Ishikawa (cell line): Measurements from ENCODE around the gene M1AP.

Experiments used
- CEBPB ChIP-seq: IDR thresholded peaks from 2 replicates; pipeline ENCODE4 v1.6.1; 2012
- CREB1 ChIP-seq: IDR thresholded peaks from 2 replicates; pipeline ENCODE4 v1.6.1; 2012; ENCODE audit warnings: low read depth
- EGR1 ChIP-seq: IDR thresholded peaks from 2 replicates; pipeline ENCODE4 v1.6.1; 2012
- EP300 ChIP-seq: IDR thresholded peaks from 2 replicates; pipeline ENCODE4 v1.6.1; 2012; ENCODE audit warnings: borderline replicate concordance
- FOXM1 ChIP-seq: IDR thresholded peaks from 2 replicates; pipeline ENCODE4 v1.6.1; 2012; ENCODE audit warnings: low read depth, borderline replicate concordance
- NFIC ChIP-seq: IDR thresholded peaks from 2 replicates; pipeline ENCODE4 v1.6.1; 2012
- RAD21 ChIP-seq: IDR thresholded peaks from 2 replicates; pipeline ENCODE4 v1.6.1; 2012; ENCODE audit warnings: low read depth
- TAF1 ChIP-seq: IDR thresholded peaks from 2 replicates; pipeline ENCODE4 v1.6.1; 2012; ENCODE audit warnings: low read depth, mild to moderate bottlenecking
- TCF12 ChIP-seq: IDR thresholded peaks from 2 replicates; pipeline ENCODE4 v1.6.1; 2012; ENCODE audit warnings: low read depth
- TEAD4 ChIP-seq: IDR thresholded peaks from 2 replicates; pipeline ENCODE4 v1.6.1; 2012
- YY1 ChIP-seq: IDR thresholded peaks from 2 replicates; pipeline ENCODE4 v1.6.1; 2012; ENCODE audit warnings: low read depth
- ZBTB7A ChIP-seq: IDR thresholded peaks from 2 replicates; pipeline ENCODE4 v1.6.1; 2012; ENCODE audit warnings: low read depth
- TF ChIP-seq, protein P1 (sequence below): IDR thresholded peaks from 2 replicates; pipeline ENCODE4 v1.6.1; 2012
- TF ChIP-seq, protein P2 (sequence below): IDR thresholded peaks from 2 replicates; pipeline ENCODE4 v1.6.1; 2012; ENCODE audit warnings: low read depth, mild to moderate bottlenecking
- TF ChIP-seq, protein P3 (sequence below): IDR thresholded peaks from 2 replicates; pipeline ENCODE4 v1.6.1; 2012

The M1AP gene

DNA sequence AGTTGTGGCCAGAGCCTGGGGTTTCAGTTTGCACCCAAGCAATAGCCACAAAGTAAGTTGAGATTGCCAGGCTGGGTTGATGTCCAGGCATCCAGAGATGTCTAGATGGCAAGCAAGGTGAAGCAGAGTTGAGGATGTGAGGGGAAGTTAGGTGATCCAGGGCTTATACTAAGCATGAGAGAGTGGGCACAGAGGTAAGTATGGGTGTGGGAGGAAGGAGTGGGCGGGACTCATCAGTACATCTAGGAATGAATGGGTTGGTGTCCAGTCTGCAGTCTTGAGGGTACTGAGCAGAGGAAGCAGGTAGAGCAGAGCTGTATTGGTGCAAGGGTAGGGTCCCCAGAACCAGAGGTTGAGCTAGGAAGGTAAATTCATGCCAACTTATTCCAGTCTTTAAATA lies 7.4 kb upstream of the M1AP start:
- no peak for TF ChIP-seq ZBTB7A
- no peak for TF ChIP-seq TCF12
- TF ChIP-seq EP300: no peak
- TF ChIP-seq TAF1: no peak
- no peak for TF ChIP-seq RAD21
- TF ChIP-seq YY1: no peak
- no peak for TF ChIP-seq NFIC
- TF ChIP-seq FOXM1: no peak
- TF ChIP-seq TEAD4: no peak

DNA sequence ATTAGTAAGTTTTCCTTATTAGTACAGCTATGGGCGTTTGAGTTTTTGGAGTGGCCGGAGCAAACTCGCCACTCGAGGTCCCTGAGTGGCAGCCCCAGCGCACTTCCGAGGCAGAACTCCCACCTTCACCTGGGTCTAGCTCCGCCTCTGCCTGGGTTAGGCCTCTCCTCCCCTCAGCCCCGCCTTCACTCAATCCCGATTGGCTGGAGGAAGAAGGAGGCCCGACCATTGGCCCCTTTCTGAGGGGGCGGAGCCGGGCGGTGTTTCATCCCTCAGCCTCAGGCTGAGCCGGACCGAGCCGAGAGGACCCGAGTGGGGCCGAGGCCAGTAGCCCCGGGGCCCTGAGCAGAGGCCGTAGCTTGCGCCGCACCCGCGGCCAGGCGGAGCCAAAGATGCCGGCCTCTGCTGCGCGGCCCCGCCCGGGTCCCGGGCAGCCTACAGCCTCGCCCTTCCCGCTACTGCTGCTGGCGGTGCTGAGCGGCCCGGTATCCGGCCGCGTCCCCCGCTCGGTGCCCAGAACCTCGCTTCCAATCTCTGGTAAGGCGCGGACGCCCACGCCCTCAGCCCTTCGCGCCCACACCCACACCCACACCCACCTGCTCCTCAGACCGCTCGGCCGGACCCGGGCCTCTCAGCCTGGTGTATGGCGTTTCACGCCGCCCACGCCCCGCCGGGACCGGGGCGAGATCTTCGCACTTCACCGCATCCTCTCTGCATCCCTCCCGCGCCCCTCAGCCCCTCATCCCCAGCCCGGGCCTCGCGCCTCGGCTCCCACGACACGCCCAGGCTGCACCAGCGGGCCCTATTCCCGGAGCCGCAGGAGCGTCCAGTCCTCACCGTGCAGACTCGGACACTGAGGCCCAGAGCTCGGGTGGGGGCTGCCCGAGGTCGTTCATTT lies 6.1 kb upstream of the M1AP start, which contains the start of gene SEMA4F:
Gene SEMA4F, plus strand, starts transcription at position 263 of the 898 bp plus-strand sequence. Its CDS starts 130 bp downstream, at position 393.
- TF ChIP-seq, protein P1, sequence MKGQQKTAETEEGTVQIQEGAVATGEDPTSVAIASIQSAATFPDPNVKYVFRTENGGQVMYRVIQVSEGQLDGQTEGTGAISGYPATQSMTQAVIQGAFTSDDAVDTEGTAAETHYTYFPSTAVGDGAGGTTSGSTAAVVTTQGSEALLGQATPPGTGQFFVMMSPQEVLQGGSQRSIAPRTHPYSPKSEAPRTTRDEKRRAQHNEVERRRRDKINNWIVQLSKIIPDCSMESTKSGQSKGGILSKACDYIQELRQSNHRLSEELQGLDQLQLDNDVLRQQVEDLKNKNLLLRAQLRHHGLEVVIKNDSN: no peak
- TF ChIP-seq TCF12 (no peak), TAF1 (peak; percentile 62), EGR1 (peak; percentile 90), TEAD4 (no peak), NFIC (no peak), RAD21 (no peak), FOXM1 (no peak), CEBPB (no peak), EP300 (no peak), ZBTB7A (no peak; the same call in 1 of the 2 replicates), YY1 (peak; percentile 57; the same call in 1 of the 2 replicates), CREB1 (no peak)
- TF ChIP-seq, protein P2, sequence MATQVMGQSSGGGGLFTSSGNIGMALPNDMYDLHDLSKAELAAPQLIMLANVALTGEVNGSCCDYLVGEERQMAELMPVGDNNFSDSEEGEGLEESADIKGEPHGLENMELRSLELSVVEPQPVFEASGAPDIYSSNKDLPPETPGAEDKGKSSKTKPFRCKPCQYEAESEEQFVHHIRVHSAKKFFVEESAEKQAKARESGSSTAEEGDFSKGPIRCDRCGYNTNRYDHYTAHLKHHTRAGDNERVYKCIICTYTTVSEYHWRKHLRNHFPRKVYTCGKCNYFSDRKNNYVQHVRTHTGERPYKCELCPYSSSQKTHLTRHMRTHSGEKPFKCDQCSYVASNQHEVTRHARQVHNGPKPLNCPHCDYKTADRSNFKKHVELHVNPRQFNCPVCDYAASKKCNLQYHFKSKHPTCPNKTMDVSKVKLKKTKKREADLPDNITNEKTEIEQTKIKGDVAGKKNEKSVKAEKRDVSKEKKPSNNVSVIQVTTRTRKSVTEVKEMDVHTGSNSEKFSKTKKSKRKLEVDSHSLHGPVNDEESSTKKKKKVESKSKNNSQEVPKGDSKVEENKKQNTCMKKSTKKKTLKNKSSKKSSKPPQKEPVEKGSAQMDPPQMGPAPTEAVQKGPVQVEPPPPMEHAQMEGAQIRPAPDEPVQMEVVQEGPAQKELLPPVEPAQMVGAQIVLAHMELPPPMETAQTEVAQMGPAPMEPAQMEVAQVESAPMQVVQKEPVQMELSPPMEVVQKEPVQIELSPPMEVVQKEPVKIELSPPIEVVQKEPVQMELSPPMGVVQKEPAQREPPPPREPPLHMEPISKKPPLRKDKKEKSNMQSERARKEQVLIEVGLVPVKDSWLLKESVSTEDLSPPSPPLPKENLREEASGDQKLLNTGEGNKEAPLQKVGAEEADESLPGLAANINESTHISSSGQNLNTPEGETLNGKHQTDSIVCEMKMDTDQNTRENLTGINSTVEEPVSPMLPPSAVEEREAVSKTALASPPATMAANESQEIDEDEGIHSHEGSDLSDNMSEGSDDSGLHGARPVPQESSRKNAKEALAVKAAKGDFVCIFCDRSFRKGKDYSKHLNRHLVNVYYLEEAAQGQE: no peak
- TF ChIP-seq, protein P3, sequence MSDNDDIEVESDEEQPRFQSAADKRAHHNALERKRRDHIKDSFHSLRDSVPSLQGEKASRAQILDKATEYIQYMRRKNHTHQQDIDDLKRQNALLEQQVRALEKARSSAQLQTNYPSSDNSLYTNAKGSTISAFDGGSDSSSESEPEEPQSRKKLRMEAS: peak; percentile 82

GRCh38 chr2:74653589-74653984 lies 5.5 kb upstream of the M1AP start:
- TF ChIP-seq EGR1: no peak
- TF ChIP-seq TEAD4: 0 out of 2 replicates have a peak, but pooled peaks have one; percentile 5

- TF ChIP-seq FOXM1: no peak
- no peak for TF ChIP-seq TEAD4
Observed at GRCh38 chr2:74646834-74647482, 1.2 kb downstream of the M1AP start.

- TF ChIP-seq, protein P2: no peak
- TF ChIP-seq YY1 (no peak), EP300 (no peak), TCF12 (no peak), NFIC (no peak), ZBTB7A (no peak)
- TF ChIP-seq, protein P1: no peak
Observed at GRCh38 chr2:74646201-74646600, 1.9 kb downstream of the M1AP start.

DNA sequence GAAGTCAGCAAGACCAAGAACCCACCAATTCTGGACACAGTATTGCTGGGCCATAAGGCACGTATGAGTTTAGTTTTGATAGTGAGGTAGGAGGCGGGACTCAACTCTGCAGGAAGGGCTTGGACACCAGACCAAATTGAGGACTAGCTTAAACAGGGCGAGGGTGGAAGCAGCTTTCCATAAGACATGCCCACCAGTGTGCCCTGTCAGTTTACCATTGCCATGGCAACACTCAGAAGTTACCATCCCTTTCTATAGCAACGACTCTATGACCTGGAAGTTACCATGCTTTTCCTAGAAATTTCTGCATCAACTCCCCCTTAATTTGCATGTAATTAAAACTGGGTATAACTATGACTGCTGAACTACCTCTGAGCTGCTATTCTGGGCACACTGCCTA lies 2.8 kb downstream of the M1AP start:
- TF ChIP-seq TCF12: no peak
- no peak for TF ChIP-seq CREB1
- TF ChIP-seq TAF1: no peak
- no peak for TF ChIP-seq FOXM1
- no peak for TF ChIP-seq RAD21
- no peak for TF ChIP-seq YY1
- TF ChIP-seq TEAD4: no peak
- TF ChIP-seq, protein P2: no peak
- TF ChIP-seq CEBPB: no peak
- TF ChIP-seq, protein P1: no peak
- TF ChIP-seq, protein P3: no peak
- no peak for TF ChIP-seq NFIC
- no peak for TF ChIP-seq ZBTB7A
- no peak for TF ChIP-seq EP300
